ENCODE data around the gene BAZ2B.
A peak's percentile ranks its signal among the peaks of the same experiment; 100 is the strongest.

BAZ2B gene

DNA sequence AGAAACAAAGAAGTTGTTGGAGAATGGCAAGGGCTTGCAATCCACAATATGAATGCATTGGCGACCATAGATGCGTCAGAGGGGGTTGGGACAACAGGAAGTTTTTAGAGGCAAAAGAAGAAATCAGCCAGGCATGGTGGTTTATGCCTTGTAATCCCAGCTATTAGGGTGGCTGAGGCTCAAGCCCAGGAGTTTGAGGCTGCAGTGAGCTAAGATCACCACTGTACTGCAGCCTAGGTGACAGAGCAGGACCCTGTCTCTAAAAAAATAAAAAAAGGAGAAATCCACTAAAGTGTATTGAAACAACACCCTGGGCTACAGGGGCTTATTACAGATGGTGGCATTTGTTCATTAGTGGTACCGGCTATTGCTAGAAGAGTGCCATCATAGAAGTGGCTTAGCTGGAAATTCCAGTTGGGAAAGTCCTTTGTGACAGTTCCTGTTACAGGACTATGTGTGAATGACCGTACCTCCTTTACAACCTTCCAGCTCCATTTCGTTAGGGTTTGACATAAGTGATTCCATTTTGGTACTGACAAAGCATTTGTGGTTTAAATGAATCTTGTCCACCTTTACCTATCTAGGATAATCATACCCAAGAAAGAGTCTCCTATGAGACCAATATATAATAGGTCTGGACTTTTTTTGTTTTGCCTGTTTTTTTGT lies 319.2 kb downstream of the BAZ2B start:
- no peak for DNase-seq

DNA sequence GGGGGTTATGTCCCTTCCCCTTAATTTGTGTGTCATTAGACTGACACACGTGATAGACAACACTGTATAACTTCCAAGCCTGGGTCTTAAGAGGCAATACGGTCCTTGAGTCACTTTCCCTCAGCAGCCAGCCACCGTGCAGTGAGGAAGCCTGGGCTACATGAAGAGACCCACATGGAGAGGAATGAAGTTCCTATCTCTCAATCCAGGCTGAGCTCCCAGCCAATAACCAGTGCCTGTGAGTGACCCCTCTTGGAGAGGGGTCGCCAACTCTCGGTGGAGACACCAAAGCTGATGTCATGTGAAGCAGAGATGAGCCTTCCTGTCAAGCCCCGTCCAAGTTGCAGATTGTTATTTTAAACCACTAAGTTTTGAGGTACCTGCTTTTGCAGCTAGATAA lies 324.2 kb downstream of the BAZ2B start:
- no peak for DNase-seq

DNA sequence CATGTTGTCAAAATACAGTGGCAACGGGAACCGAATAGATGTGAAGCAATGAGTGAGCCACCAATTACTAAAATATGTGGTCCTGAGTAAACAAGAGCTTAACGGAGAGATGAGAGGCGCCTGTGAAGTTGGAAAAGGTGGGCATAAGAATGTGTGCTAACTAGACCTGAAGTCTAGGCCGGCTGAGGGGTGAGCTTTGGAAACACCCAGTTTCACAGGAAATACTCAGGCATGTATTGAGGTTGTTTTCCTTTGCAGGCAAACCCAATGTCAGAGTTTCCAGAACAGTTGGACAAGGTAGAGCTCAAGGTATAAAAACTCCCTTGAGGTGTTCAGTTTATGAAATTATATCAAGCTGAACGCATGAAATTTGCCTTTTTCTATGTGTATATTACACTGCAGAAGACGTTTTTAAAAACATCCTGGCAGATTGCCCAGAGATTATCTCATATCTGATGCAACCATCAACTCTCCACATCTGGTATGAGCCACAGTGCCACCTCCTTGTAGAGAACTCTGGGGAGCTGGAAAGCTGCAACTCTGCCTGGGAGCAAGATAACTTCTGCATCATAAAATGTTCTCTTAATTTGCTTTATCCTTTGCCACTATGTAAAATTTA lies 325.9 kb downstream of the BAZ2B start:
- peak in 3 of 6 experiments; percentile 9 to 39 (median 12) for DNase-seq

DNA sequence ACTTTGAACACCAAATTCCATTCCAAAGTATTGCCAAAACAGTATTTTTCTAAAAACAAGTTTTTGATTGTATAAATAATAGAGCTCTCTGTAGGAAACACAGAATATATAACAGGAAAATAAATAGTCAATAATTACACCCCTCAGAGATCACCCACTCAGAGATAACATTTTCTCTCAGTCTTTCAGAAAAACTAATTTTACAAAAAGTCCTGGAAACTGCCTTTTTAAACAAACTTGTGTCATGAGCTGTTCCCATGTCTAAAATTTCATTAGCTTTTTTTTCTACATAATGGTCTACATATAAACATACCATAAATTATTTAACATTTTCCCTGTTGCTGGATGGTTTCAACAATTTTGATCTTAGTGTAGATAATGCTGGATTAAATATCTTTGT lies 328.6 kb downstream of the BAZ2B start:
- DNase-seq = no peak

DNA sequence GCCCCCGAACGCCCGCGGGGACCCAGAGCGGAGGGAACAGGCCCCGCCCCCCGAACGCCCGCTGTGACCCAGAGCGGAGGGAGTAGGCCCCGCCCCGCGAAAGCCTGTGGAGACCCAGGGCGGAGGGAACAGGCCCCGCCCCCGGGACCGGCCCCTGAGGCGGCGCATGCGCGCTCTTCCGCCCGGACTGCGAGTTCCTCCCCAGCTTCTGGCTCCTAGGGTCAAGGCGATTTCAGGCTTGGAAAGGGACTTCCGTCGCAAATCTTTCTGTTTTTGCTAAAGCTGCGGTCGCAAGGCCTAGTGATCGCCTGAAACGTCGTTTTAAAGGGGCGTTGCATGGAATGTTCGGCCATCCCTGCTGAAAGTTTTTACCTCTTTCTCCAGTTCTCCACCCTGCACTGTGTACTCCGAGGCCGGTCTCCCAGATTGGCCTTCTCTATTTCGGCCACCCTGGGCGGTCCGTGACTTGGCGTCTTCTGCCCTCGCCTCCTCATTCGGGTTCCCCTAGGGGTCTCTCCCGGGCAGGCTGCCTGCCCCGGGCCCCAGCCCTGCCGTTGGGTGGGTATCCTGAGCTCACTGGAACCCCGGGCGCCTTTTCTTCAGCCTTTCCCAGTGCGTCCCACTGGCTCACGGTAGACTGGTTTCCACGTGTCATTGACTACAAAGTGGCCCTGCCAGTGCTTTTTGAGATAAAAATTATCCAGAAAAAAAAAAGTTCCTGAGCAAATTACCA lies 329.5 kb downstream of the BAZ2B start:
- DNase-seq = peak; percentile 85 to 99 (median 95)

DNA sequence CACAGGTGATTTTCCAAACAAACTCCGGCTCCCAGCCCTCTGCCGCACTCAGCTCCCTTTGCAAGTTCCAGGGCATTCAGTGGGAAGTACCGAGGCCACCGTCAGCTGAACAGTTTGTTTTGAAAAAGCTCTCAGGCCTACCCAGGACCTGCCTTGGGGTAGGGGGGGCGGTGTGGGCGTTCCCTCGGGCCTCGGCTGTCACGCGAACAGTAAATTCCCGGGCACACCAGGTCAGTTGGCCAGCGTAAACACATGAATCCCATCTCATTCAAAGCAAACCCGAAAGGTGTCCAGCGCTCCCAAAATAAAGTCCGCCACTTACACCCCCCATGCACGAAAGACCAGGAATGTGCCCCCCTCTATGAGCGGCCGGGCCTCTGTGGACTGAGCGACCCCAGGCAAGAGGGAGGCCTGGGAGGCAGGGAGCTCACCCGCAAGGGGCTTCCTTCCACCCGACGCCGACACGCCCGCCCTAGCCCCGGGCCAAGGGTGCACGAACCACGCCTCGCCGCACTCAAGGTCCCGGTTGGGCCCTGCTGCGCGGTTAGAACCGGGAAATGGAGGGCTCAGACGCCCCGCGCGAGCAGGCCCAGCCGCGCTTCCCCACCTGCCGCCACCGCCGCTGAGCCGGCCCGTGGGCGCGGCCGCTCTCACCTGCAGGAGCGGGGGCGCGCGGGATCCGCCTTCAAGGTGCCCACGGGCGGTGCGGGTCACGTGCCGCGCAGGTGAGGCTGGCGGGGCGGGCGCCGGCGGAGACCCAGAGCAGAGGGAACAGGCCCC lies 330.2 kb downstream of the BAZ2B start, which contains the start of gene WDSUB1:
Gene WDSUB1 (minus strand): TSS at position 775 of the 780 bp plus-strand sequence. CDS start 3,634 bp downstream, outside the sequence.
- peak in 3 of 6 experiments; percentile 11 to 34 (median 24) for DNase-seq

DNA sequence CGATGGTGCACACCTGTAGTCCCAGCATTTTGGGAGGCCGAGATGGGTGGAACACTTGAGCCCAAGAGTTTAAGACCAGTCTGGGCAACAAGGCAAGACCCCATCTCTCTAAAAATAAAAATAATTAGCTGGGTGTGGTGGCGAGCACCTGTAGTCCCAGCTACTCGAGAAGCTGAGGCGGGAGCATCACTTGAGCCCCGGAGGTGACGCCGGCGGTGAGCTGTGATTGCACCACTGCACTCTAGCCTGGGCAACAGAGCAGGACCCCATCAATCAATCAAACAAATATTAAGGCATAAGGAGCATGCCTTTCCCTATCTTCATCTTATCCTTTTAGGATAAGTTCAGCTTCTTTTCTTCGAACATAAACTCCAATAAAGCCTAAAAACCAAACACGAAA lies 330.9 kb downstream of the BAZ2B start:
- DNase-seq = peak in 1 of 6 experiments; percentile 2

DNA sequence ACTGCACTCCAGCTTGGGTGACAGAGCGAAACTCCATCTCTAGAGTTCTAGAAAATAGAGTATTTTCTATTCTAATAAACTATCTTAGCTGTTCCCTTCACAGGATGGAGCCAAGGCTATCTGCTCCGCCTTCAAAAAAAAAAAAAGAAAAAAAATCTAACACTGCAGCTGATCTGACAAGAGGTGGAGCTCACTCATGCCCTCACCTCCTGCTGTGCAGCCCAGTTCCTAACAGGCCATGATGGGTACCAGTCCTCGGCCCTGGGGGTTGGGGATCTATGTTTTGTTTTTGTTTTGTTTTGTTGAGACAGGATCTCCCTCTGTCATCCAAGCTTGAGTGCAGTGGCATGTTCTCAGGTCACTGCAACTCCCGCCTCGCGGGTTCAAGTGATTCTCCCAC lies 332.8 kb downstream of the BAZ2B start:
- DNase-seq = no peak

DNA sequence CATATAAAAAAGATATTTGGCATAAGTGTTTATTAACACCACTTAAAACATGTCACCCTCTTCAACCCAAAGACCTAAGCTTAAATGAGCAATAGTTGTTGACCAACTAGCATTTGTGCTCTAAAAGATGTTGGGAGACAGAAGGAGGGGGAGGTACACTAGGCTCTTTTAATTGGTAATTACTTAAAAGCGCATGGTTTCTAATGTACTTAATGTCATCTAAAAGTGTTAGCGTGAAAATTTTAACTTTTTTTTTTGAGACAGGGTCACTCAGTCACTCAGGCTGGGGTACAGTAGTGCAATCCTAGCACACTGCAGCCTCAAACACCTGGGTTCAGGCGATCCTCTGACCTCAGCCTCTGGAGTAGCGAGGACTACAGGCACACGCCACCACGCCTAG lies 335.3 kb downstream of the BAZ2B start:
- no peak for DNase-seq

DNA sequence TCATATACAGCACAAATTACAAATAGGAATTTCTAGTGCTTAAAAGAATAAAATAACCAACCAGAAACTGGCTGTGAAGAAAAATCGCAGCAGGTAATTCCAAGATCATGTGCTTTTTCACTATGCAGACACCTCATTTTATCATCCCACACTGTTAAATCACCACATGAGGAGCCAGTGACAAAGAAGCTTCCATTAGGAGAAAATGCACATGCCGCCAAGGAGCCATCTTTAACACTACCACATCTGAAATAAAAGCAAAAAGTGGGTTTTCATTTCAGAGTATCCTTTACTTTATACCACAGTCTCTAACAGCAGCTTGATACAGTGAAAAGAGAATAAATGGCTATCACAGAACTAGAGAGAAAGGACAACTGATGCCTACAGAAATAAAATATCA lies 336.6 kb downstream of the BAZ2B start:
- DNase-seq = no peak

DNA sequence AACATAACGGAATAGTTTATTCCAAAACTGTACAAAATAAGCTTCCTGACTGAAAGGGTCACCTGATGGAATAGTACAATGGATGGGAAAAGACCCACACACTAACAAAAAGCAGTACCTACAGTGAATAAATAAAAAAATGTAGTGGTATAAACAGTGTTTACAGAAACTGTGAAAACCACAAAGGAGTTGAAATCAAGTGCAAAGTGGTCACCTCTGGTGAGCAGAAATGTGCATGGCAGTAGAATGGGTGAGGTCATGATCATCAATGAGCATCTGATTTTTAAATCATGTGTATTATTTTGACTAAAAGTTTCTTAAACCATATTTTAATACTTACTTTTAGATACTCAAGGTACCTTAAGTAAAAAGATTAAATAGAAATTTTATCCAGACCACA lies 341.2 kb downstream of the BAZ2B start:
- DNase-seq = no peak

DNA sequence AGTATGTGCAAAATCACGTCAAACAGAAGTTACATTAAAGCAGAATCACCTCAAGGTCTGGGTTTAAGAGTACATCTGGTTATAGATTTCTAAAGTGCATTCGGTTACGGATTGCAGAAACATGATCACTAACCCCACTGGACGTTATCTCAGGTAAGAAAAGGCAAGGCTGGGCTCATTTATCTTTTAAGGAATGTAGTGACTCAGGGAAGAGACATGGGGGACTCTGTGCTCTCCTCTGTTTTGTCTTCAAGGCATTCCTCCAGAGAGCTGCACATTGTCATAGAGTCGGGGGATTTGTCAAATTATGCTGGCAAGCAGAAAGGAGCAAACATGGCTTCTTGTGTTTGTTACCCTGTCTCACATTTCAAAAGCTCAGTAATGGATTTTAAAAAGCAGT lies 344.2 kb downstream of the BAZ2B start:
- no peak for DNase-seq

DNA sequence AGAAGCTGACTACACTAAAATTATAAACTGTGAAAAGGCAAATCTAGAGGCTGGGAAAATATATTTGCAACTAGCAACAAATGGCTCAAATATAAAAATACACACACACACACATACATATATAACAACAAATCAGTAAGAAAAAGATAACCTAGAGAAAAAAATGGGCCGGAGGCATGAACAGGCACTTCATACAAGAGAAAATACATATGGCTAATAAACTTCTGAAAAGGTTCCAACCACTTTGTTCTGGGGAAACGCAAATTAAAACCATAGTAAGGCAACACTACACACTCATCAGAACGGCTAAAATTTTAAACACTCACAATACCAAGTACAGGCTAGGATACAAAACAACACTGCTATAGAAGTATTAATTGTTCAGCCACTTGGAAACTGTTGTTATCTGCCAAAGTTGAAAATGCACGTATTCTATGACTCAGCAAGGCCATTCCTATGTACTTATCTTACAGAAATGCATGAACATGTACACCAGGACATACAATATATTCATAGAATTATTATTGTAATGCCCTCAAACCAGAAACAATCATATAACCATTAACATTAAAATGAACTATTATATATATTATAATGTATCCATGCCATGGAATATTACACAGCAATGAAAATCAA lies 345.5 kb downstream of the BAZ2B start:
- no peak for DNase-seq
